ENCODE results near the gene MUSK. TPM values are rescaled to one million over a fixed set of nuclear protein-coding genes. Genes with fewer than 3 reads are reported as not detected.

The MUSK gene
- total and polyA plus RNA-seq, 2 experiments from 2014 or later: not detected

GRCh38 chr9:110764006-110764405, 95.4 kb downstream of the MUSK start:
- Mint-ChIP-seq H3K27me3 (ENCODE audit: insufficient read depth, low read depth, poor library complexity) (peaks cover 2% of the 10 kb centered on the region), H3K4me3 (no peak overlapping the region), H3K4me1 (0 out of 3 replicates have a peak, but pooled peaks cover 2% of the 10 kb centered on the region), H3K36me3 (ENCODE audit: low read depth) (no peaks in the 10 kb centered on the region), H3K27ac (no peak overlapping the region), H3K9me3 (no peaks in the 10 kb centered on the region)
- H3K4me2 ChIP-seq: no peak overlapping the region
- no peaks in the 10 kb centered on the region for H3K27me3 ChIP-seq (ENCODE audit: insufficient read depth)
- no peaks in the 10 kb centered on the region for H3F3A ChIP-seq (replicated peaks; ENCODE audit: low read depth)
- no peak for DNase-seq (ENCODE audit: low spot score)
- ATAC-seq: no peak
- H3K9me2 ChIP-seq (ENCODE audit: insufficient read depth): no peaks in the 10 kb centered on the region
- H3K79me2 ChIP-seq (replicated peaks; ENCODE audit: insufficient read depth): no peaks in the 10 kb centered on the region
- H3K4me3 ChIP-seq: no peak overlapping the region
- H2AFZ ChIP-seq: no peak overlapping the region; the same call in 1 of the 2 replicates
- no peak overlapping the region for H3K27ac ChIP-seq (ENCODE audit: low read depth)
- H4K20me1 ChIP-seq (replicated peaks; ENCODE audit: insufficient read depth): no peaks in the 10 kb centered on the region
- TF ChIP-seq NANOG (IDR thresholded peaks at IDR 0.05; ENCODE audit: borderline replicate concordance): no peak
- no peaks in the 10 kb centered on the region for H3K4me1 ChIP-seq (ENCODE audit: insufficient read depth)
- H3K36me3 ChIP-seq (ENCODE audit: insufficient read depth): no peaks in the 10 kb centered on the region

DNA sequence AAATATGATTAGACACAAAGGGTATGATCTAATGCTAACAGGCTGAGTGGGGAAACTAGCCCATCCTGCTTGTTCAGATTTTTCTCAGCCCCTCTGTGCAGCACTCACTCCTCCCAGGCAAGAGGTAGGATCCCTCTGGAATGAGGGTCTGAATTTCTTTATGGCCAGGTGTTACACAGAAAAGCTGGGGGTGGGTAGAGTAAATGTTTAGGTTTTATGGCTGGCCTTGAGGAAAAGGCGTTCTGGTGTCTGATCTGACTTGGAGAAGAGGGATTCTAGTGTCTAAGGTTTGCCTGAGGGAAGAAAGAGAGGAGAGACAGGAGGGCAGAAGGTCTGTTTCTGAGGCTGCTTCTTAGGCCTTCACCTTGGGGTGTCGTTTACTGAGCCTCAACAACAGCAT, 97.3 kb downstream of the MUSK start:
- no peaks in the 10 kb centered on the region for H3K9me3 Mint-ChIP-seq
- no peak overlapping the region for H3K4me3 Mint-ChIP-seq
- peaks cover 2% of the 10 kb centered on the region for H3K27me3 Mint-ChIP-seq (ENCODE audit: insufficient read depth, low read depth, poor library complexity)
- Histone ChIP-seq H3K9me2 (ENCODE audit: insufficient read depth) (no peaks in the 10 kb centered on the region), H3K4me3 (no peak overlapping the region), H4K20me1 (replicated peaks; ENCODE audit: insufficient read depth) (no peaks in the 10 kb centered on the region), H3K4me1 (ENCODE audit: insufficient read depth) (no peaks in the 10 kb centered on the region), H3K79me2 (replicated peaks; ENCODE audit: insufficient read depth) (no peaks in the 10 kb centered on the region), H2AFZ (no peak overlapping the region), H3K36me3 (ENCODE audit: insufficient read depth) (no peaks in the 10 kb centered on the region), H3K27ac (ENCODE audit: low read depth) (no peak overlapping the region), H3K27me3 (ENCODE audit: insufficient read depth) (no peaks in the 10 kb centered on the region), H3K4me2 (no peak overlapping the region), H3F3A (replicated peaks; ENCODE audit: low read depth) (no peaks in the 10 kb centered on the region)
- no peak for ATAC-seq
- H3K27ac Mint-ChIP-seq: no peak overlapping the region; the same call in 1 of the 2 replicates
- no peak for DNase-seq (ENCODE audit: low spot score)
- no peaks in the 10 kb centered on the region for H3K36me3 Mint-ChIP-seq (ENCODE audit: low read depth)
- 0 out of 3 replicates have a peak, but pooled peaks cover 2% of the 10 kb centered on the region for H3K4me1 Mint-ChIP-seq
- no peak for TF ChIP-seq JUNB (IDR thresholded peaks at IDR 0.05; ENCODE audit: unreplicated experiment)
- TF ChIP-seq POLR2AphosphoS5 (IDR thresholded peaks at IDR 0.05; ENCODE audit: low read depth): no peak
- no peak for TF ChIP-seq NANOG (IDR thresholded peaks at IDR 0.05; ENCODE audit: borderline replicate concordance)
- TF ChIP-seq EZH2phosphoT487 (IDR thresholded peaks at IDR 0.05; ENCODE audit: unreplicated experiment): no peak
- no peak for TF ChIP-seq ZNF331 (CRISPR knock-in tag; IDR thresholded peaks at IDR 0.05; ENCODE audit: low read depth)
- no peak for TF ChIP-seq EZH2 (IDR thresholded peaks at IDR 0.05; ENCODE audit: low read depth, unreplicated experiment)
- TF ChIP-seq ZNF114 (CRISPR knock-in tag; IDR thresholded peaks at IDR 0.05): no peak
- no peak for TF ChIP-seq REST (IDR thresholded peaks at IDR 0.05; ENCODE audit: unreplicated experiment)
- TF ChIP-seq CREB1 (CRISPR knock-in tag; IDR thresholded peaks at IDR 0.05; ENCODE audit: low read depth): no peak
- TF ChIP-seq, protein P1, sequence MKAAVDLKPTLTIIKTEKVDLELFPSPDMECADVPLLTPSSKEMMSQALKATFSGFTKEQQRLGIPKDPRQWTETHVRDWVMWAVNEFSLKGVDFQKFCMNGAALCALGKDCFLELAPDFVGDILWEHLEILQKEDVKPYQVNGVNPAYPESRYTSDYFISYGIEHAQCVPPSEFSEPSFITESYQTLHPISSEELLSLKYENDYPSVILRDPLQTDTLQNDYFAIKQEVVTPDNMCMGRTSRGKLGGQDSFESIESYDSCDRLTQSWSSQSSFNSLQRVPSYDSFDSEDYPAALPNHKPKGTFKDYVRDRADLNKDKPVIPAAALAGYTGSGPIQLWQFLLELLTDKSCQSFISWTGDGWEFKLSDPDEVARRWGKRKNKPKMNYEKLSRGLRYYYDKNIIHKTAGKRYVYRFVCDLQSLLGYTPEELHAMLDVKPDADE (IDR thresholded peaks at IDR 0.05): no peak
- no peak for TF ChIP-seq CTCF (conservative IDR thresholded peaks at IDR 0.05; ENCODE audit: low read depth in 2 of 2)

Measured in GM23338 (cell line).